LNCaP clone FGC (cell line): ENCODE data around the gene ITGBL1.
A peak's percentile ranks its signal among the peaks of the same experiment; 100 is the strongest.

ENCODE experiments used
- DNase-seq: peaks from one replicate; pipeline ENCODE4 v3.0.0-alpha.2; 2011; ENCODE audit warnings: low read depth
- H3K4me3 ChIP-seq: 2 replicates; pipeline ENCODE4 v1.5.1; 2011; ENCODE audit warnings: mild to moderate bottlenecking, low read depth, low read length, control low read depth
- CTCF ChIP-seq: IDR thresholded peaks from 2 replicates; pipeline ENCODE4 v1.5.1; 2012; ENCODE audit warnings: mild to moderate bottlenecking; ENCODE audit not compliant: control insufficient read depth, insufficient read depth; ENCODE audit errors: extremely low read depth

The ITGBL1 gene

GRCh38 chr13:101654883-101655282 is 202.4 kb downstream of the ITGBL1 start:
- H3K4me3 ChIP-seq, result no peak overlapping the region
- no peak for DNase-seq

GRCh38 chr13:101655435-101655834 is 203.0 kb downstream of the ITGBL1 start:
- peak; percentile 16; the same call in 1 of the 2 replicates for TF ChIP-seq CTCF
- no peak overlapping the region for H3K4me3 ChIP-seq
- DNase-seq, result no peak

More at GRCh38 chr13:101654883-101655282, 202.4 kb downstream of the ITGBL1 start:
- TF ChIP-seq CTCF, result no peak

- no peak for DNase-seq
- TF ChIP-seq CTCF, result no peak
- H3K4me3 ChIP-seq, result no peak overlapping the region
Measured at GRCh38 chr13:101660711-101661110, 208.2 kb downstream of the ITGBL1 start.

- no peak for DNase-seq
- no peak for TF ChIP-seq CTCF
- no peak overlapping the region for H3K4me3 ChIP-seq
Measured at GRCh38 chr13:101661839-101662238, 209.4 kb downstream of the ITGBL1 start.

- no peak overlapping the region for H3K4me3 ChIP-seq
- no peak for DNase-seq
- TF ChIP-seq CTCF, result no peak
Measured at GRCh38 chr13:101673360-101674105, 221.1 kb downstream of the ITGBL1 start.

GRCh38 chr13:101681834-101682233 is 229.4 kb downstream of the ITGBL1 start:
- H3K4me3 ChIP-seq, result no peak overlapping the region
- TF ChIP-seq CTCF, result no peak
- DNase-seq, result no peak

- TF ChIP-seq CTCF, result no peak
- no peak for DNase-seq
- H3K4me3 ChIP-seq, result no peak overlapping the region
Measured at GRCh38 chr13:101686003-101686402, 233.5 kb downstream of the ITGBL1 start.
